HEK293 (cell line): Measurements from ENCODE around the gene BCKDHA.
A peak's percentile ranks its signal among the peaks of the same experiment; 100 is the strongest.

Experiments
- EGR2 ChIP-seq: fragments of 450-650 bp; formaldehyde crosslinking; IDR thresholded peaks from 2 replicates; pipeline ENCODE4 v1.5.1; 2016; ENCODE audit warnings: low read depth, missing biosample characterization, missing genetic modification characterization
- GLI4 ChIP-seq: fragments of 450-650 bp; formaldehyde crosslinking; IDR thresholded peaks from 2 replicates; pipeline ENCODE4 v1.5.1; 2016; ENCODE audit warnings: missing biosample characterization, missing genetic modification characterization
- HOXD13 ChIP-seq: sonication (generic); formaldehyde crosslinking; IDR thresholded peaks from 2 replicates; pipeline ENCODE4 v1.8.0; 2022; ENCODE audit warnings: missing genetic modification reagents, borderline replicate concordance
- KLF10 ChIP-seq: fragments of 450-650 bp; IDR thresholded peaks from 2 replicates; pipeline ENCODE4 v1.5.1; 2018; ENCODE audit warnings: missing biosample characterization, mild to moderate bottlenecking, missing genetic modification characterization
- KLF16 ChIP-seq: fragments of 450-650 bp; formaldehyde crosslinking; IDR thresholded peaks from 2 replicates; pipeline ENCODE4 v1.5.1; 2017; ENCODE audit warnings: missing biosample characterization, missing genetic modification characterization
- REST ChIP-seq: fragments of 450-650 bp; formaldehyde crosslinking; IDR thresholded peaks from 2 replicates; pipeline ENCODE4 v1.5.1; 2016; ENCODE audit warnings: missing biosample characterization, missing genetic modification characterization
- SCRT2 ChIP-seq: fragments of 450-650 bp; formaldehyde crosslinking; IDR thresholded peaks from 2 replicates; pipeline ENCODE4 v1.5.1; 2016; ENCODE audit warnings: missing biosample characterization, missing genetic modification characterization
- WT1 ChIP-seq: fragments of 450-650 bp; formaldehyde crosslinking; IDR thresholded peaks from 2 replicates; pipeline ENCODE4 v1.5.1; 2016; ENCODE audit warnings: missing biosample characterization, missing genetic modification characterization
- ZBTB48 ChIP-seq: fragments of 450-650 bp; formaldehyde crosslinking; IDR thresholded peaks from 2 replicates; pipeline ENCODE4 v1.5.1; 2016; ENCODE audit warnings: missing biosample characterization, missing genetic modification characterization
- ZFHX2 ChIP-seq: fragments of 450-650 bp; formaldehyde crosslinking; conservative IDR thresholded peaks from 2 replicates; pipeline ENCODE4 v1.5.1; 2016; ENCODE audit warnings: missing biosample characterization, missing genetic modification characterization
- ZFP3 ChIP-seq: fragments of 450-650 bp; formaldehyde crosslinking; IDR thresholded peaks from 2 replicates; pipeline ENCODE4 v1.5.1; 2016; ENCODE audit warnings: low read depth, missing biosample characterization, missing genetic modification characterization
- ZFP37 ChIP-seq: fragments of 450-650 bp; formaldehyde crosslinking; IDR thresholded peaks from 2 replicates; pipeline ENCODE4 v1.5.1; 2016; ENCODE audit warnings: missing biosample characterization, missing genetic modification characterization
- ZFP41 ChIP-seq: fragments of 450-650 bp; formaldehyde crosslinking; IDR thresholded peaks from 2 replicates; pipeline ENCODE4 v1.5.1; 2016; ENCODE audit warnings: missing biosample characterization, missing genetic modification characterization, borderline replicate concordance
- ZNF114 ChIP-seq: fragments of 450-650 bp; formaldehyde crosslinking; IDR thresholded peaks from 2 replicates; pipeline ENCODE4 v1.5.0; 2017; ENCODE audit warnings: missing biosample characterization, missing genetic modification characterization
- ZNF157 ChIP-seq: fragments of 450-650 bp; formaldehyde crosslinking; IDR thresholded peaks from 2 replicates; pipeline ENCODE4 v1.5.1; 2016; ENCODE audit warnings: missing biosample characterization, missing genetic modification characterization
- ZNF19 ChIP-seq: fragments of 450-650 bp; formaldehyde crosslinking; IDR thresholded peaks from 2 replicates; pipeline ENCODE4; 2016; ENCODE audit warnings: missing biosample characterization, missing genetic modification characterization, low read depth
- ZNF2 ChIP-seq: fragments of 450-650 bp; formaldehyde crosslinking; IDR thresholded peaks from 2 replicates; pipeline ENCODE4 v1.5.1; 2016; ENCODE audit warnings: missing biosample characterization, missing genetic modification characterization
- ZNF202 ChIP-seq: fragments of 450-650 bp; formaldehyde crosslinking; IDR thresholded peaks from 2 replicates; pipeline ENCODE4 v1.5.1; 2016; ENCODE audit warnings: missing biosample characterization, missing genetic modification characterization, borderline replicate concordance
- ZNF24 ChIP-seq: fragments of 450-650 bp; formaldehyde crosslinking; IDR thresholded peaks from 2 replicates; pipeline ENCODE4 v1.5.1; 2016; ENCODE audit warnings: missing biosample characterization, missing genetic modification characterization
- ZNF26 ChIP-seq: fragments of 450-650 bp; formaldehyde crosslinking; IDR thresholded peaks from 2 replicates; pipeline ENCODE4 v1.5.1; 2016; ENCODE audit warnings: missing biosample characterization, missing genetic modification characterization
- ZNF350 ChIP-seq: fragments of 450-650 bp; formaldehyde crosslinking; IDR thresholded peaks from 2 replicates; pipeline ENCODE4 v1.5.0; 2017; ENCODE audit warnings: missing biosample characterization, mild to moderate bottlenecking, missing genetic modification characterization
- ZNF394 ChIP-seq: fragments of 450-650 bp; formaldehyde crosslinking; IDR thresholded peaks from 2 replicates; pipeline ENCODE4 v1.5.1; 2016; ENCODE audit warnings: missing biosample characterization, missing genetic modification characterization, mild to moderate bottlenecking, moderate library complexity, borderline replicate concordance
- ZNF404 ChIP-seq: fragments of 450-650 bp; formaldehyde crosslinking; IDR thresholded peaks from 2 replicates; pipeline ENCODE4 v1.5.1; 2017; ENCODE audit warnings: missing biosample characterization, missing genetic modification characterization
- ZNF548 ChIP-seq: fragments of 450-650 bp; formaldehyde crosslinking; IDR thresholded peaks from 2 replicates; pipeline ENCODE4 v1.5.1; 2016; ENCODE audit warnings: missing biosample characterization, missing genetic modification characterization
- ZNF561 ChIP-seq: fragments of 450-650 bp; IDR thresholded peaks from 2 replicates; pipeline ENCODE4 v1.5.1; 2018; ENCODE audit warnings: missing biosample characterization, missing genetic modification characterization, borderline replicate concordance
- ZNF621 ChIP-seq: fragments of 450-650 bp; formaldehyde crosslinking; IDR thresholded peaks from 2 replicates; pipeline ENCODE4 v1.5.1; 2017; ENCODE audit warnings: missing biosample characterization, missing genetic modification characterization
- ZNF623 ChIP-seq: fragments of 450-650 bp; formaldehyde crosslinking; IDR thresholded peaks from 2 replicates; pipeline ENCODE4 v1.5.1; 2016; ENCODE audit warnings: missing biosample characterization, missing genetic modification characterization
- ZNF629 ChIP-seq: fragments of 450-650 bp; formaldehyde crosslinking; IDR thresholded peaks from 2 replicates; pipeline ENCODE4 v1.5.1; 2017; ENCODE audit warnings: missing biosample characterization, missing genetic modification characterization
- ZNF677 ChIP-seq: fragments of 450-650 bp; IDR thresholded peaks from 2 replicates; pipeline ENCODE4 v1.5.0; 2018; ENCODE audit warnings: missing biosample characterization, mild to moderate bottlenecking, missing genetic modification characterization, moderate library complexity
- ZNF701 ChIP-seq: fragments of 450-650 bp; formaldehyde crosslinking; IDR thresholded peaks from 2 replicates; pipeline ENCODE4 v1.5.1; 2016; ENCODE audit warnings: missing biosample characterization, missing genetic modification characterization
- ZNF747 ChIP-seq: fragments of 450-650 bp; formaldehyde crosslinking; IDR thresholded peaks from 2 replicates; pipeline ENCODE4 v1.5.1; 2016; ENCODE audit warnings: missing biosample characterization, missing genetic modification characterization
- ZNF76 ChIP-seq: fragments of 450-650 bp; formaldehyde crosslinking; IDR thresholded peaks from 2 replicates; pipeline ENCODE4; 2016; ENCODE audit warnings: low read depth, missing biosample characterization, missing genetic modification characterization, borderline replicate concordance
- ZNF776 ChIP-seq: fragments of 450-650 bp; formaldehyde crosslinking; IDR thresholded peaks from 2 replicates; pipeline ENCODE4 v1.5.0; 2017; ENCODE audit warnings: missing biosample characterization, missing genetic modification characterization, borderline replicate concordance
- ZNF777 ChIP-seq: fragments of 450-650 bp; formaldehyde crosslinking; IDR thresholded peaks from 2 replicates; pipeline ENCODE4 v1.5.1; 2017; ENCODE audit warnings: missing biosample characterization, missing genetic modification characterization, borderline replicate concordance
- ZNF792 ChIP-seq: fragments of 450-650 bp; formaldehyde crosslinking; IDR thresholded peaks from 2 replicates; pipeline ENCODE4 v1.5.1; 2016; ENCODE audit warnings: missing biosample characterization, missing genetic modification characterization
- ZNF837 ChIP-seq: fragments of 450-650 bp; formaldehyde crosslinking; IDR thresholded peaks from 2 replicates; pipeline ENCODE4 v1.5.1; 2016; ENCODE audit warnings: missing biosample characterization, missing genetic modification characterization
- TF ChIP-seq, protein P1 (sequence below): fragments of 450-650 bp; formaldehyde crosslinking; IDR thresholded peaks from 2 replicates; pipeline ENCODE4 v1.5.1; 2016; ENCODE audit warnings: missing biosample characterization, missing genetic modification characterization

BCKDHA gene

GRCh38 chr19:41376241-41376997 lies 21.2 kb upstream of the BCKDHA start, which contains the start of gene TMEM91 (continued):
- TF ChIP-seq ZNF629 (tag by site-specific recombination) (0 out of 2 replicates have a peak, but pooled peaks have one; percentile 11), ZNF350 (tag by site-specific recombination) (no peak), ZNF2 (tag by site-specific recombination) (no peak), ZNF561 (tag by site-specific recombination) (no peak; the same call in 1 of the 2 replicates), KLF10 (tag by site-specific recombination) (peak; percentile 47; the same call in 1 of the 2 replicates), KLF16 (tag by site-specific recombination) (no peak), REST (no peak), ZNF677 (no peak), ZFP41 (tag by site-specific recombination) (no peak), ZFP3 (tag by site-specific recombination) (no peak), ZFHX2 (tag by site-specific recombination) (no peak), ZNF114 (tag by site-specific recombination) (no peak), ZNF792 (tag by site-specific recombination) (no peak), ZNF623 (tag by site-specific recombination) (no peak), ZNF76 (tag by site-specific recombination) (no peak), ZNF837 (tag by site-specific recombination) (no peak), ZNF19 (tag by site-specific recombination) (no peak), ZNF776 (tag by site-specific recombination) (no peak), WT1 (tag by site-specific recombination) (0 out of 2 replicates have a peak, but pooled peaks have one; percentile 29), EGR2 (tag by site-specific recombination) (no peak), ZNF202 (no peak), ZNF621 (tag by site-specific recombination) (no peak), ZNF157 (tag by site-specific recombination) (no peak), ZNF777 (no peak), ZNF24 (peak; percentile 26; the same call in 1 of the 2 replicates), ZNF701 (tag by site-specific recombination) (no peak), ZFP37 (tag by site-specific recombination) (0 out of 2 replicates have a peak, but pooled peaks have one; percentile 32), SCRT2 (tag by site-specific recombination) (peak; percentile 45; the same call in 1 of the 2 replicates), ZNF26 (no peak), ZNF394 (tag by site-specific recombination) (no peak), ZNF404 (no peak), GLI4 (tag by site-specific recombination) (no peak), ZNF747 (tag by site-specific recombination) (no peak), ZBTB48 (tag by site-specific recombination) (no peak; the same call in none of the 2 replicates), ZNF548 (tag by site-specific recombination) (no peak), HOXD13 (CRISPR knock-in tag) (no peak)
- TF ChIP-seq, protein P1, sequence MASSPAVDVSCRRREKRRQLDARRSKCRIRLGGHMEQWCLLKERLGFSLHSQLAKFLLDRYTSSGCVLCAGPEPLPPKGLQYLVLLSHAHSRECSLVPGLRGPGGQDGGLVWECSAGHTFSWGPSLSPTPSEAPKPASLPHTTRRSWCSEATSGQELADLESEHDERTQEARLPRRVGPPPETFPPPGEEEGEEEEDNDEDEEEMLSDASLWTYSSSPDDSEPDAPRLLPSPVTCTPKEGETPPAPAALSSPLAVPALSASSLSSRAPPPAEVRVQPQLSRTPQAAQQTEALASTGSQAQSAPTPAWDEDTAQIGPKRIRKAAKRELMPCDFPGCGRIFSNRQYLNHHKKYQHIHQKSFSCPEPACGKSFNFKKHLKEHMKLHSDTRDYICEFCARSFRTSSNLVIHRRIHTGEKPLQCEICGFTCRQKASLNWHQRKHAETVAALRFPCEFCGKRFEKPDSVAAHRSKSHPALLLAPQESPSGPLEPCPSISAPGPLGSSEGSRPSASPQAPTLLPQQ (tag by site-specific recombination), result peak; percentile 46; the same call in 1 of the 2 replicates
